ENCODE results near the gene RRAS.
A peak's percentile ranks its signal among the peaks of the same experiment; 100 is the strongest.

Gene RRAS

GRCh38 chr19:49640113-49640898 is at the start of gene RRAS:
Gene RRAS (minus strand): TSS chr19:49640143. CDS start chr19:49640098, 45 bp downstream.
- DNase-seq: peak; percentile 99

- DNase-seq: peak; percentile 61
Measured at GRCh38 chr19:49689133-49690078, 49.5 kb upstream of the RRAS start, which contains the start of gene ADM5. Gene ADM5 (plus strand): TSS chr19:49689594. CDS start chr19:49689838, 244 bp downstream.

- no peak for DNase-seq
Measured at GRCh38 chr19:49688531-49689132, 48.7 kb upstream of the RRAS start.

- DNase-seq: no peak
Measured at GRCh38 chr19:49687566-49688316, 47.8 kb upstream of the RRAS start.

GRCh38 chr19:49687150-49687549 is 47.2 kb upstream of the RRAS start:
- DNase-seq: no peak

- no peak for DNase-seq
Measured at GRCh38 chr19:49686503-49687088, 46.7 kb upstream of the RRAS start.

GRCh38 chr19:49685845-49686332 is 45.9 kb upstream of the RRAS start:
- DNase-seq: no peak

GRCh38 chr19:49684983-49685553 is 45.1 kb upstream of the RRAS start:
- DNase-seq: no peak

GRCh38 chr19:49684251-49684982 is 44.5 kb upstream of the RRAS start:
- DNase-seq: no peak

GRCh38 chr19:49683814-49684250 is 43.9 kb upstream of the RRAS start:
- DNase-seq: no peak

GRCh38 chr19:49682274-49682673 is 42.3 kb upstream of the RRAS start:
- no peak for DNase-seq

GRCh38 chr19:49681830-49682229 is 41.9 kb upstream of the RRAS start:
- no peak for DNase-seq

GRCh38 chr19:49680421-49681351 is 40.7 kb upstream of the RRAS start:
- peak; percentile 79 for DNase-seq

- no peak for DNase-seq
Measured at GRCh38 chr19:49679771-49680413, 39.9 kb upstream of the RRAS start.

GRCh38 chr19:49678985-49679770 is 39.2 kb upstream of the RRAS start:
- DNase-seq: no peak

GRCh38 chr19:49677901-49678674 is 38.1 kb upstream of the RRAS start:
- DNase-seq: peak; percentile 87

GRCh38 chr19:49677231-49677900 is 37.4 kb upstream of the RRAS start, which contains the start of gene PRMT1:
Gene PRMT1 (plus strand): TSS chr19:49677271. CDS start chr19:49677281, 10 bp downstream.
- peak; percentile 61 for DNase-seq
